HepG2 (cell line): ENCODE measurements around the gene AUH. TPM values are rescaled to one million over a fixed set of nuclear protein-coding genes. Genes with fewer than 3 reads are reported as not detected.

ENCODE experiments used
- ARNT2 ChIP-seq: sonication (generic); formaldehyde crosslinking; IDR thresholded peaks from 2 replicates; pipeline ENCODE4 v1.8.0; 2022; ENCODE audit warnings: mild to moderate bottlenecking, low read depth, missing genetic modification reagents, moderate library complexity
- CEBPB ChIP-seq: IDR thresholded peaks from 2 replicates; pipeline ENCODE4 v1.6.1; 2011; ENCODE audit warnings: low read depth, low read length, improper control_type of control experiment, borderline replicate concordance
- FOXA3 ChIP-seq: IDR thresholded peaks from 2 replicates; pipeline ENCODE4 v1.6.1; 2016; ENCODE audit warnings: missing genetic modification reagents, missing compliant biosample characterization
- HBP1 ChIP-seq: IDR thresholded peaks from 2 replicates; pipeline ENCODE4 v1.6.1; 2016; ENCODE audit warnings: low read depth, control low read depth
- HNRNPLL ChIP-seq: fragments of 200-400 bp; formaldehyde crosslinking; IDR thresholded peaks from 2 replicates; pipeline ENCODE4 v1.6.1; 2017; ENCODE audit warnings: mild to moderate bottlenecking, low read depth, low read length; ENCODE audit not compliant: poor library complexity, severe bottlenecking
- IKZF4 ChIP-seq: sonication (generic); formaldehyde crosslinking; IDR thresholded peaks from 2 replicates; pipeline ENCODE4 v1.5.1; 2020; ENCODE audit warnings: borderline replicate concordance, mild to moderate bottlenecking, low read depth, missing genetic modification reagents; ENCODE audit errors: not compliant biosample characterization
- KLF9 ChIP-seq: IDR thresholded peaks from 2 replicates; pipeline ENCODE4 v1.6.1; 2016; ENCODE audit warnings: low read depth
- MTA3 ChIP-seq: sonication (generic); formaldehyde crosslinking; IDR thresholded peaks from 2 replicates; pipeline ENCODE4 v1.4.0; 2020; ENCODE audit warnings: missing genetic modification reagents
- NAIF1 ChIP-seq: sonication (generic); formaldehyde crosslinking; IDR thresholded peaks from 2 replicates; pipeline ENCODE4 v1.5.0; 2020; ENCODE audit warnings: mild to moderate bottlenecking, missing genetic modification reagents, borderline replicate concordance
- SMARCE1 ChIP-seq: fragments of 450-650 bp; IDR thresholded peaks from 2 replicates; pipeline ENCODE4 v1.6.1; 2017; ENCODE audit warnings: borderline replicate concordance
- ZEB1 ChIP-seq: IDR thresholded peaks from 2 replicates; pipeline ENCODE4 v1.6.1; 2012; ENCODE audit warnings: mild to moderate bottlenecking, low read depth, inconsistent platforms; ENCODE audit not compliant: insufficient replicate concordance
- ZFAT ChIP-seq: sonication (generic); formaldehyde crosslinking; conservative IDR thresholded peaks from 2 replicates; pipeline ENCODE4 v1.8.1; 2023; ENCODE audit warnings: missing genetic modification reagents, inconsistent platforms
- ZFP1 ChIP-seq: IDR thresholded peaks from 2 replicates; pipeline ENCODE4 v1.6.1; 2016
- ZFP37 ChIP-seq: sonication (generic); formaldehyde crosslinking; IDR thresholded peaks from 2 replicates; pipeline ENCODE4 v1.4.0; 2020; ENCODE audit warnings: missing genetic modification reagents, borderline replicate concordance
- ZNF10 ChIP-seq: sonication (generic); formaldehyde crosslinking; IDR thresholded peaks from 2 replicates; pipeline ENCODE4 v1.4.0; 2020; ENCODE audit warnings: mild to moderate bottlenecking, low read depth, missing genetic modification reagents, borderline replicate concordance
- ZNF12 ChIP-seq: sonication (generic); formaldehyde crosslinking; IDR thresholded peaks from 2 replicates; pipeline ENCODE4 v1.5.0; 2020; ENCODE audit warnings: missing genetic modification reagents
- ZNF431 ChIP-seq: sonication (generic); formaldehyde crosslinking; IDR thresholded peaks from 2 replicates; pipeline ENCODE4 v1.9.0; 2022; ENCODE audit warnings: missing genetic modification reagents, low read depth, mild to moderate bottlenecking, borderline replicate concordance
- ZNF580 ChIP-seq: IDR thresholded peaks from 2 replicates; pipeline ENCODE4 v1.6.1; 2016; ENCODE audit warnings: low read depth, borderline replicate concordance
- ZNF687 ChIP-seq: sonication (generic); formaldehyde crosslinking; IDR thresholded peaks from 2 replicates; pipeline ENCODE4 v1.5.1; 2020; ENCODE audit warnings: mild to moderate bottlenecking, missing genetic modification reagents, moderate library complexity
- ZNF766 ChIP-seq: sonication (generic); formaldehyde crosslinking; IDR thresholded peaks from 2 replicates; pipeline ENCODE4 v1.5.0; 2020; ENCODE audit warnings: missing genetic modification reagents, borderline replicate concordance
- ZNF775 ChIP-seq: sonication (generic); formaldehyde crosslinking; IDR thresholded peaks from 2 replicates; pipeline ENCODE4 v1.4.0; 2020; ENCODE audit warnings: missing genetic modification reagents, mild to moderate bottlenecking, moderate library complexity, borderline replicate concordance
- ZNF784 ChIP-seq: sonication (generic); formaldehyde crosslinking; IDR thresholded peaks from 2 replicates; pipeline ENCODE4 v1.5.1; 2020; ENCODE audit warnings: missing genetic modification reagents, mild to moderate bottlenecking, borderline replicate concordance
- ZZZ3 ChIP-seq: sonication (generic); formaldehyde crosslinking; IDR thresholded peaks from 2 replicates; pipeline ENCODE4 v1.4.0; 2020; ENCODE audit warnings: missing genetic modification reagents, mild to moderate bottlenecking, borderline replicate concordance
- polyA plus RNA-seq, 8 experiments: library from polyadenylated mRNA; depleted of rRNA in 3 of 8; stranded (reverse) in 7 of 8; unstranded in 1 of 8; fragments of >200 nt; fragmentation: Illumina TruSeq in 4 of 8; extraction: Trizol in 4 of 8; gene quantifications; 2 replicates each; pipeline versions ENCODE4 v1.2.1 to v1.2.3, GENCODE V29; 2011 to 2016; ENCODE audit warnings: low read depth in 4 of 8, missing spikeins in 1 of 8, mixed read lengths in 1 of 8; ENCODE audit not compliant: insufficient read depth in 1 of 8
- total RNA-seq, 5 experiments: library from RNA; depleted of rRNA; stranded (reverse); fragments of >200 nt; fragmentation: Illumina TruSeq; extraction: Trizol; gene quantifications; 2 replicates each; pipeline ENCODE4 v1.2.3, GENCODE V29; 2016; ENCODE audit warnings: low read depth in 1 of 5

Gene AUH
- total and polyA plus RNA-seq, 2 of the 13 experiments (the other 11 are each of a cell fraction or from before 2014, with no cell fraction given) = 25.8 to 31.9 TPM

GRCh38 chr9:91207729-91208418, 153.8 kb downstream of the AUH start (continued):
- TF ChIP-seq ZFP37 (CRISPR knock-in tag) = no peak
- TF ChIP-seq ZNF784 (CRISPR knock-in tag) = no peak
- TF ChIP-seq ARNT2 = 0 out of 2 replicates have a peak, but pooled peaks have one; percentile 51
- TF ChIP-seq ZNF687 (CRISPR knock-in tag) = no peak
- TF ChIP-seq MTA3 (CRISPR knock-in tag) = no peak
- no peak for TF ChIP-seq NAIF1
- TF ChIP-seq ZNF12 (CRISPR knock-in tag) = peak; percentile 19; the same call in 1 of the 2 replicates
- no peak for TF ChIP-seq HNRNPLL
- no peak for TF ChIP-seq HBP1 (CRISPR knock-in tag)
- peak; percentile 82 for TF ChIP-seq FOXA3
- peak; percentile 76; the same call in 1 of the 2 replicates for TF ChIP-seq CEBPB
- no peak for TF ChIP-seq ZFAT (CRISPR knock-in tag)
- no peak for TF ChIP-seq ZNF580 (CRISPR knock-in tag)
- TF ChIP-seq KLF9 (CRISPR knock-in tag) = no peak
- no peak for TF ChIP-seq ZNF431 (CRISPR knock-in tag)
- TF ChIP-seq ZNF775 = no peak; the same call in 1 of the 2 replicates
- no peak for TF ChIP-seq ZNF766 (CRISPR knock-in tag)
- no peak for TF ChIP-seq ZFP1 (CRISPR knock-in tag)
- no peak for TF ChIP-seq ZZZ3 (CRISPR knock-in tag)
- TF ChIP-seq SMARCE1 = no peak
- TF ChIP-seq ZEB1 = no peak
- TF ChIP-seq IKZF4 (CRISPR knock-in tag) = no peak
- TF ChIP-seq ZNF10 (CRISPR knock-in tag) = no peak
